ENCODE data around the gene AGO3.
"Not testable (repeated sequence)": the region's sequence is repeated elsewhere in the genome, so short reads cannot be mapped to it uniquely, and the experiment has no call there.

Gene AGO3

DNA sequence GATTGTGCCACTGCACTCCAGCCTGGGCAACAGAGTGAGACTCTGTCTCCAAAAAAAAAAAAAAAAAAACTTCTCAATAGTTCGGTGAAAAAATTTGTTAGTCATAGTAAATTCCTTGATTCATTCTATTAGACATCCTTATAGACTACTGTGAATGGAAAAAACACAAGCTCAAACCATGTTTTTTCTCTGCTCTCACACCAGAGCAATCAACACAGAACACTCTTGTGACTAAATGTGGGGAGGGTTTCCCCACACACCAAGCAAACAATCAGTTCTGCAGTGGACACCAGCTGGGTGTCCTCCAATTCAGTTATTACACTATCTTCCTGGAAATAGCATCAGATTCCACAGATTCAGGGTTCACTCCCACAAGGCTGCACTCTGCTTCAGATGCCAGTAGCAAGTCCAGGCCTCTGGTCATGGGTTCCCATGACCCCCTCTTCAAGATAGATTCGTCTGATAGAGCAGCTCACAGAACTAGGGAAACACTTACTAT is 83.9 kb downstream of the AGO3 start:
- no peak for DNase-seq

DNA sequence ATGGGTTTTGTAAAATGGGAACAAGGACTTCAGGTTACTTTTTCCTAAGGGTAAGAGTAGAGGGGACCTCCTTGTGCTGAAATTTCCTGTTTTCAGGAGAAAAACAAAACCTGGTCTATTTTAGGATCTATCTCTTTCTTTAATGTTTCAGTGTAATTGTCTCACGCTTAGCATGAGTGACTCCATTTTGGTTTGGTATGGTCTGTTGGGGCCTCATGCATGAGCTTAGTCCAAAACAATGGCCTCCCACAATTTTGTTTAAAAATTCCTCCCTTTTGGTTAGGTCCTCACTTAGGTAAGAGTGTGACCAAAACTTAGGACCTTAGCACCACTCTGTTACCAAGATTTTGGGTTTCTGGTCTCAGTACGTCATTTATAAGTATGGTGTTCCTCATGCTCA is 85.8 kb downstream of the AGO3 start:
- DNase-seq = no peak

DNA sequence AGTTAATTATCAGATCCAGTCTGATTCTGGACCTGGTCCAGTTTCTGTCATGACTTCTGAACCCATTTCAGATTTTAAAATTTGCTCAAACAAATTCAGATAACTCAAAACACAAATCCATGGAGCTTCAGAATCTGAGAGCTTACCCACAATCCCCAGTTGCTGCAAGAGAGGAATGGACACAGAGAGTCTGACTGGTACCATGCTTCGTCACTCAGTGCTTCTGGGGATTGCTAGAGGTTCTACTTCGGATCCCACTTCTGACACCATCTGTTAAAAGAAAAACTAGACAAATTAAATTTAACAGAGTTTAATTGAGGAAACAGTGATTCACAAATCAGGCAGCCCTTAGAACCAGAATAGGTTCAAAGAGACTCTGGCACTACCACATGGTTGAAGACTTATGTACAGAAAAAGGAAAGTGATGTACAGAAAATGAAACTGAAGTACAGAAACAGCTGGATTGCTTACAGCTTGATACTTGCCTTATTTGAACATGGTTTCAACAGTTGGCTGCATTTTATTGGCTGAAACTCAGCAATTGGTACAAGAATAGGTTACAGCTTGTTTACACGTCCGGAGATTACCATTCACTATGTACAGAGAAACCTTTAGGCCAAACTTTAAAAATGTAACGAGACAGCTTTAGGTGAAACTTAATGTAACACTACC is 92.3 kb downstream of the AGO3 start:
- peak; percentile 23 for DNase-seq

DNA sequence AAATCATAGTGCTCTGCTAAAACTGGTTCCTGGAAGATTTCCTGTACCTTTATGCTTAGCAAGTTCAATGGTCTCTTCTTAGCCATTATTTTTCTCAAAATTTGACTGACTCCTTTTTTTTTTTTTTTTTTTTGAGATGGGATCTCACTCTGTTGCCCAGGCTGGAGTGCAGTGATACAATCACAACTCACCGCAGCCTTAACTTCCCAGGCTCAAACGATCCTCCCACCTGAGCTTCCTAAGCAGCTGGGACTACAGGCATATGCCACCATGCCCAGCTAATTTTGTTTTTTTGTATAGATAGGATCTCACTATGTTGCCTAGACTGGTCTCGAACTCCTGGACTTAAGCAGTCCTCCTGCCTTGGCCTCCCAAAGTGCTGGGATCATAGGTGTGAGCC is 93.1 kb downstream of the AGO3 start:
- DNase-seq = not testable (repeated sequence)

DNA sequence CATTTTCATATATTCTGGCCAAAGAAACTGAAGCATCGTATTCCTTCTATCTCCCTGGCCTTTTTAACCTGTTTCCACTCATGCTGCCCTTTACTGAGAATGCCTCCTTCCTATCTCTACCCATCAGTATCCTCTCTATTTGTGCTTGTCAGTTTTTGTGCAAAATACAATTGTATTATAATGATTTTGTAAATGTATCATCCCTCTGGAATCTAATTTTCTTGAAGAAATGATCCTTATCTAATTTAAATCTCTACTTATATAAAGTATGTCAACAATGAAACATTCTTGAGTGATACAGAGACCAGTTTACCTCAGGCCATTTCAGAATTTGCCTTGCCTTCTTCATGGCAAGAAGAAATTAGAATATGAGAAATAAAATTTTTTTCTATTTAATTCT is 93.9 kb downstream of the AGO3 start:
- no peak for DNase-seq

DNA sequence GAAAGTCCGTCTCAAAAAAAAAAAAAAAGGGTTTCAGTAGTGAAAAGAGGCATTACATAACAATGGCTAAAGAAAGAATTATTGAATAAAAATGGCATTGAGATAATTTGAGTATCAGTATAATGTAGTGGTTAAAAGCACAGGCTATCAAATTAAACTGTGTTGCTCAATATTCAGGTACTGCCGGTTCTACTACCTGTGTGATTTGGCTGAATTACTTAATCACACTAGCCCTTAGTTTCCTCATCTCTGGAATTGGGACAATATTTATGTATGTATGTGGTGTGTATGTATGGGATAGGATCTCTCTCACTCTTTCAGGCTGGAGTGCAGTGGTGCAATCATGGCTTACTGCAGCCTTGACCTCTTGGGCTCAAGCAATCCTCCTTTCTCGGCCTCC is 96.9 kb downstream of the AGO3 start:
- no peak for DNase-seq

DNA sequence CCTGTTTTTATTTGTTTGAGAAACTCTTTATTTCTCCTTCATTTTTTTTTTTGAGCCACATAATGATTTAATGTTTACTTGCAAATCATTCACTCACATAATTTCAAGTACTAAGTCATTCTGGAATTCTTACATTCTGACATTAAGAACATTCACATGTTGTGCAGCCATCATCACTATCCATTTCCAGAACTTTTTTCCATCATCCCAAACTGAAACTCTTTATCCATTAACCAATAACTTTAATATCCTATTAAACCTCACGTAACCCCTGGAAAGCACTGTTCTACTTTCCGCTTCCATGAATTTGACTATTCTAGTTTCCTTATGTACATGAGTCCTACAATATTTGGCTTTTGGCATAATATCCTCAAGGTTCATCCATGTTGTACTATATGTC is 100.5 kb downstream of the AGO3 start:
- DNase-seq = no peak

DNA sequence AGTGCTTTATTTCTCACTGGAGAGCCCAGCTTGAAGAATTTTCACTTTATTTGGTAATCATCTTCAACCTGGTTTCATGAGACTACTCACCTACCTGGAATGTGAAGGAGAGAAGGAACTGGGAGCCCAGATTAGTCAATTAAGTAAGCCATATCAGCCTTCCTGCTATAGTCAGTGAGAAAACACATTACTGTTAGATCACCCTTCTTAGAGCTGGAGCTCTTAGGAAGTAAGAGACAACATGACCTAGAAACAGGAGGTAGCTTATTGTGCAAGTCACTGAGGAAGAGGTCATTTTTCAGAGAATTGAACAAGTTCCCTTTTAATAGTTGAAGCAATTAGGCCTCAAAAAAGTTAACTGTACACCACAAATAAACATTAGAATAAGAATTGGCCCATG is 103.8 kb downstream of the AGO3 start:
- no peak for DNase-seq

DNA sequence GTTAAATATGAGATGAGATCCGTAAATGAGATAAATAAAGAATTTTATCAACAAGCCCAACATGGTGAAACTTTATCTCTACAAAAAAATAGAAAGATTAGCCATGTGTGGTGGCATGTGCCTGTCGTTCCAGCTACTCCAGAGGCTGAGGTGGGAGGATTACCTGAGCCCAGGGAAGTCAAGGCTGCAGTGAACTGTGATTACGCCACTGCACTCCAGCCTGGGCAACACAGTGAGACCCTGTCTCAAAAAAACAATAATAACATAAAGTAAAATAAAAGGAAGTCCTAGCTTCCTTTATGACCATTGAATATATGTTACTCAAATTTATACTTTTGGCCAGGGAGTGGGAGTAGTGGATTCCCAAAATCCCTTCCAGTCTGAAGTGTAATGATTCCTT is 104.2 kb downstream of the AGO3 start:
- DNase-seq = no peak

DNA sequence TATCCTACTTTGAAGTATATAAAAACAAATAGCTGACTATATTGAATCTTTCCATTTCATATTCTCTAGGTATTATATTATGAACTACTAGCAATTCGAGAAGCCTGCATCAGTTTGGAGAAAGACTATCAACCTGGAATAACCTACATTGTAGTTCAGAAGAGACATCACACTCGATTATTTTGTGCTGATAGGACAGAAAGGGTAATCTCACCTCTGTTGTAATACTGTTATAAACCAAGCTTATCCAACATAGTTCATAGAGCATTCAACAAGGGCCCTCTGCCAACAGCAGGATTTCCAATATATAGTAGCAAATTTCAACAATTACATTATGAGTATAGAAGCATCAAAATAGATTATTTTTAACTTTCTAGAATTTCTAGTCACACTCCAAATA is 109.3 kb downstream of the AGO3 start:
- no peak for DNase-seq

DNA sequence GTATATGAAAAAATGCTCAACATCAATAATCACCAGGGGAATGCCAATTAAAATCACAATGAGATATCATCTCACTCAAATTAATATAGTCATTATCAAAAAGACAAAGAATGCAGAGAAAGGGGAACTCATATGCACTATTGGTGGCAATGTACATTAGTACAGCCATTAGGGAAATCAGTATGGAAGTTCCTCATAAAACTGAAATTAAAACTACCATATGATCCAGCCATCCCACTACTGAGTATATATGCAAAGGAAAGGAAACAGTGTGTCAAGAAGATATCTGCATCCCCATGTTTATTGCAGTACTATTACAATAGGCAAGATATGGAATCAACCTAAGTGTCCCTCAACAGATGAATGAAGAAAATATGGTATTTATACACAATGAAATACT is 120.9 kb downstream of the AGO3 start:
- no peak for DNase-seq

DNA sequence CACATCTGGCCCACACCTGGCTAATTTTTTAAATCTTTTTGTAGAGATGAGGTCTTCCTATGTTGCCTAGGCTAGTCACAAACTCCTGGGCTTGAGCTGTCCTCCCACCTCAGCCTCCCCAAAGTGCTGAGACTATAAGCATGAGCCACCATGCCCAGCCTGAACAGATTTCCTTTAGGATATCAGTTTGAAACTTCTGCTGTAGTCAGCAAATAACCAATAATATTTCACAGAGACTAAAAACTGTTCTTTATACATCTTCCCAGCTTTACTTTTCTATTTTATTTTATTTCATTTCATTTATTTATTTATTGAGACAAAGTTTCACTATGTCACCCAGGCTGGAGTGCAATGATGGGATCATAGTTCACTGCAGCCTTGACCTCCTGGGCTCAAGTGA is 123.1 kb downstream of the AGO3 start:
- no peak for DNase-seq

DNA sequence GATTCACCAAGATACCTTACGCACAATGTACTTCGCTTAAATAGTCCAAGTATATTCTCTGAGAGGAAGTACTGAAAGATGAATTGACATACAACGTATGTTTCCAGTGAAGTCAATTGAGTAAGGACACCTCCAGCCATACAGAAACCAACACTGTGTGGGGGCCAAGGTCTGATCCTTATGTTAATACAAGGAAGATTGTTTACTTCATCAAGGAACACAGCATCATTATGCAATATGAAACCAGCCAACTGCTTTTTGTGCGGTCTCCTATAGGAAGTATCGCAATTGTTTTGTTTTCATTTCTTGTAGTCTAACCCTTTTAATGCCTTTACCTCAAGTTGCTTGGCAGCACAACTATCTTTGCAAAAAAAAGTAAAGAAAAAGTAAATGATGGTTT is 124.8 kb downstream of the AGO3 start:
- DNase-seq = no peak

DNA sequence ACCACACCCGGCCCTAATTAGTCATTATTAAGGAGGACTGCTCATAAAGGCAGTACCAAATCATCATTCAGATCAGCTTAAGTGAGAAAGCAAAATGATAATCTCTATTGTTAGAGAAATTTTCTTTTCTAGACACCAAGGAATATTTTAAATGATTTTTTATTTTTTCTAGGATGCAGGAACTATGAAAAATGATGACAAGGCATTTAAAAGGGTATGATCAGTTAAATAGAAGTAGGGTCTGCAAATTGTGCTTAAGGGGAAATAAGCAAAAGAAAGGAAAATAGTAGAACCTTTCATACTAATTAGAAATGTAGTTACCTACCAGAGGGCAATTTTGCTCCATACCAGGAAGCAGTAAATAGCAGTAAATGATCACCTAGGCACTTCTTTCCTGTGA is 131.4 kb downstream of the AGO3 start:
- DNase-seq = no peak

DNA sequence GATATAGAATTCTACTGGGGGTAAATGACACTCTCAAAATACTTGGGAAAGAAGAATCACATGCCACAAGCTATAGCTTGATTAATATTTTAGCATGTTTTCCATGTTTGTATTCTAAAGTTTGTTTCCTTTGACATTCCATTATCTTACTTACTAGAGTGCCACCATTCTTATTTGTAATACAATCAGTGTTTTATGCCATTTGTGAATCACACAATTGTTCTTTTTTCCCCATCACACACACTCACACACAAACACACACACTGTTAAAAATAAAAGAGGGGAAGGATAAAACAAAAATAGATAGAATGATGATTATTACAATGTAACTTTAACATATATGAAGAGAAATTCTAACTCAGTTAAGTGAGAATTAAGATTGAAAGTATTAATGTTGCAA is 137.0 kb downstream of the AGO3 start:
- DNase-seq = no peak

DNA sequence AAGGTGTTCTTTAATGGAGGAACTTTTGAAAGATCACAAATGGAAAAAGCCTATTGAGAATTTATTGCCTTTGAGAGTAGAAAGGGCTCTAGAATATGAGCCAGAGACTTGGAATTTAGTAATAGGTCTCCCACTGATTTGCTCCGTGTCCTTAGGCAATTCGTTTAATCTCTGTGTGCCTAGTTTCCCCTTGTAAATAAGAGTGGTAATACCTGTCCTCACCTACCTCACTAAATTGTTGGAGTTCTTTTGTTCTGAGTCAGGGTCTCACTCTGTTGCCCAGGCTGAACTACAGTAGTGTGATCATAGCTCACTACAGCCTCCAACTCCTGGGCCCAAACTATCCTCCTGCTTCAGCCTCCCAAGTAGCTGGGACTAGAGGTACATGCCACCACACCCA is 138.0 kb downstream of the AGO3 start:
- no peak for DNase-seq

DNA sequence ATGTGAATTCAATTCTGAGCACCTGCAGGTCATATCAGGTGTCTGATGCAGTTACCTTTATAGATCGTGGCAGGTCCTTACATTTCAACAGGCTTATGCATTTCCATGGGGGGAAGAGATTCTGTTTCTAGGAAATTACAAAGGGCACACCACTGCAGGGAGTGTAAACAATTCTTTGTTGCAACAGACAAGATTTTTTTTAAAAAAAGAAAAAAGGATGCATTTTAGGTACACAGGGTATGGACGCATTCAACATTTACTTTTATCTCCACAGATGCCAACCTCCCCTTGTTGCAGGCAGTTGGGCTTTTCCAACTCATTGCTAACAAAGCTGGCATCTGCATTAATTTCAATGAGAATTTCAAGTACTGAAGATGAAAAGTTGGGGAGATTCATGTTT is 139.4 kb downstream of the AGO3 start:
- DNase-seq = no peak

DNA sequence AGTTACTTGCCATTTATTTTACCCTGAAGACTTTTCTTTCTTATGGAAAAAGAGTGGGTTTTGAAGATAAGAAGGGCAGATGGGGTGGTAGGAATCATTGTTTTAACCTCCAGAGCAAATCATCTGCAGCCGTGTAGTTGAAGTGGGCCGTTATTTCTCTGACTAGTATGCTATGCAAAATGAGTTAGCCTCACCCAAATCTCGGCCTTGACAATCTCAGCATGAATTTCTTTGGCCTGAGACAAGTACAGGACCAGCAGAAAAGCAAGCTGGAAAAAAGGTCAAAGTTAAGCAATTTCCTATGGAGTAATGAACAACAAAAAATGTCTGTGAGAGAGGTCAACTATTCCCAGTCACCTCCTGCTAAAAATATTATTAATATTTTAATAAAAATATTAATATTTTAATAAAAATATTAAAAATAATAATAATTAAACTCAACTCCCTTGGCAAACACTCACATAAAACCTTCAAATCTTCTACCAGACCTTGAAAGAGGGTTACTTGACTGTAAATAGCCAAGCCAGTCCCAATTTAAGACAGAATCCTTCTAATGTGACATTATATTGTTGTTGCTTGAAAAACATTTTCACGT is 146.2 kb downstream of the AGO3 start:
- DNase-seq = no peak

DNA sequence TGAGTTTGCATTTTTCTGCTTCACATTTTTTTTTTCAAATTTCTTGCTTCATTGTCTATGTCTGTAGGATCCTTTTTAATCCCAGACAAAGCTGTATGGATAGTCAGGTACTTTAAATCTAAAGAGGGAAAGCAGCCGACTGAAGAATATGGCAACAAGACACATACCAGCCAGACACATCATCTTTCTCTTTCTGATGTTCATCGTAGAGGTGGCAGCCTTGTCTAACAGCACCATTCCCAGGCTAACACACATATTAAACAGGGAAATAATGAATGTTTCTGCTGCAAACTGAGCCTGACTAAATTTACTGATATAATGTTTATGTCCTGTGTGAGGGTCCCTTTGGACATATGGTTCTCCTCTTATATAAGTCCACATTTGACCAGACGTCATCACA is 149.3 kb downstream of the AGO3 start:
- DNase-seq = no peak

DNA sequence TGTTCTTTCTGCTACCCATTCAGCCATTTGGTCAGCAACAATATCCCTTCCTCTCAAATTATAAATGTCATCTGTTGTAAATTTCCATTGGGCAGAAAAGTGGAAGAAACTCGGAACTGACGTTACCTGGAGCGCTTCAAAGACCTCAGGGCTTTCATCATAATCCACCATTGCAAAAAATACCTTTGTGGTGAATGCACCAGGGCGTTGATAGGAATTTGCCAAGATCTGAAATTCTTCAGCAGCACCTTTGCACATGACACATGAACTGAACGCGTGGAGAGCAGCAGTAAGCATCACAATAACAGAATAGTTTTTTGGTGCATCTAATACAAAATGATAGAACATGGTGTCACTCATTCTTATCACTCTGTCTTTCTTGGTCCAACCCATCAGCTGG is 149.9 kb downstream of the AGO3 start:
- DNase-seq = no peak

DNA sequence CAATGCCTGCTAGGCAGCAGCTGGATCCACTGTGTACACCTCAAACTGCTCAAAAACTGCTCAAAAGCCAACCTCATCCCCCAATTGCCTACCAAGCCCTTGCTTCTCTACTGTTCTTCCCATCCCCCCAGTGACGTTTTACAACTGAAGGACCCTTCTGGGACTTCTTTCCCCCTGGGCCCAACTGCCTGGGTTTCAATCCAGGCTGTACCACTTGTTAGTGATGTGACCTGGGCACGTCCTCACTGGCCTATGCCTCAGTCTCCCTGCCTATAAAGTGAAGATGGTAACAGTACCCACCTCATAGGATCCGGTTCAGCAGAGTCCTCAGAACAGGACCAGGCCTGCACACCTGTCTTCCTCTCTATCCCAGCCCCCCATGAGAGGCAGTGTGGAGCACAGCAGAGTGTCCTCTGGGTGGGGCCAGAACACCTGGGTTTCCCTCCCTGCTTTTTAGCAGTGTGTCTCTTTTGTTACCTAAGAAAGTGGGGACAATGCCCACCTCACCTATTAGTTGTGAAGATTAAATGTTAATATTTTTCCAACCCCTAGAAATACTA is 151.1 kb downstream of the AGO3 start:
- DNase-seq = no peak

DNA sequence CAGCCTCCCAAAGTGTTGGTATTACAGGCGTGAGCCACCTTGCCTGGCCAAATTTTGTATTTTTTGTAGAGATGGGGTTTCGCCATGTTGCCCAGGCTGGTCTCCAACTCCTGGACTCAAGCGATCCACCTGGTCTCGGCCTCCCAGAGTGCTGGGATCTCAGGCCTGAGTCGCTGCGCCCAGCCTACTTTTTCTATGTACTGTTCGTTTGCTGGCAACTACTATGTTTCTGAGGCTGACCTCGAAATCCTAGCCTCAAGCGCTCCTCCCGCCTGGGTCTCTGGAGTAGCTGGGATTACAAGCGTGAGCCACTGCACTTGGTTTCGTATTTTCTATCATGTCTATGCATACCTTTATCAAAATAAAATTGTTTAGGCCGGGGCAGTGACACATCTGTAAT is 152.3 kb downstream of the AGO3 start:
- DNase-seq = no peak

DNA sequence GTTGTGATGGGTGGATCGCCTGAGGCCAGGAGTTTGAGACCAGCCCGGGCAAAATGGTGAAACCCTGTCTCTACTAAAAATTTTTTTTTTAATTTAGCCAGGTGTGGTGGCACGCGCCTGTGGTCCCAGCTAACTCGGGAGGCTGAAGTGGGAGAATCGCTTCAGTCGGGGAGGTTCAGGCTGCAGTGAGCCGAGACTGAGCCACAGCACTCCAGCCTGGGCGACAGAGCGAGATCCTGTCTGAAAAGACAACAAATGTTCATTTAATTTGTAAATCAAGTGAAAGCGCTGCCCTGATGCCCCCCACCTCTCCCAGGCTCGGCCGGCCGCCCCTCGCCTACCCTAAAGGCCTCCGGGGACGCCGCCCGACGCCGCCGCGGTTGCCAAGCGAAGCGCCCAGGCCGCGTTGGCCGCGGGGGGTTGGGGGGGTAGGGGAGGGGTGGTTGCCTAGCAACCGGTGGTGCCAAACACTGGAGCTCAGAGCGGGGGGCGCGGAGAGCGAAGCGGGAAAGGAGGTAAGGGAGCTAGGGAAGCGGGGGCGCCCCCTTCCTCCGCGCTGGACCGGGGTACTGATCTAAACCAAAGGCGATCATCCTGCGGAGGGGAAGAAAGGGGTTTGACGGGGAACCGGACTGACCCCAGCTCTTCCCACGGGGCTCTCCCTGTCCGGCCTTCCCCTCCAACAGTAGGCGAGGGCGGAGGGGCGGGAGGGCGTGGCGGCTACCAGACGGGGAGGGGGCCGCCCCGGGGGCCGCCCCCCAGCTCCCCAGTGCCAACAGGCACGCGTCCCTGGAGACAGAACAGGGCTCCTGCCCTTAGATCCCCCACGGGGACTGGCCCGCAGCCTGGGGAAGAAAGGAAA is 153.0 kb downstream of the AGO3 start, which contains the start of gene TEKT2:
TEKT2 (plus strand) TSS at position 460 of the 862 bp plus-strand sequence. CDS start 828 bp downstream, outside the sequence.
- no peak for DNase-seq
